GM13977 (cell line): ENCODE results near the gene MUC6.
"Not testable (repeated sequence)": the region's sequence is repeated elsewhere in the genome, so short reads cannot be mapped to it uniquely, and the experiment has no call there.

Source experiments
- DNase-seq: peaks from one replicate; pipeline ENCODE4 v3.0.0; 2012; ENCODE audit warnings: low spot score
- CTCF ChIP-seq: IDR thresholded peaks from 2 replicates; pipeline ENCODE4 v1.5.1; 2012; ENCODE audit warnings: mild to moderate bottlenecking, control low read depth; ENCODE audit not compliant: insufficient read depth; ENCODE audit errors: extremely low read depth, missing control alignments
- in situ Hi-C: fragments of 300-500 bp; cut with MboI; formaldehyde crosslinking; loops from one replicate; pipeline ENCODE4 v1.12.0; 2022; ENCODE audit warnings: low sequenced_read_pairs, low pct_unique_long_range_greater_than_20kb, mixed read lengths, inconsistent platforms; ENCODE audit not compliant: unreplicated experiment

MUC6 gene

GRCh38 chr11:1017269-1018005 lies 19.1 kb downstream of the MUC6 start:
- DNase-seq: peak; percentile 62
- in situ Hi-C loops: no loop called here
- no peak for TF ChIP-seq CTCF

- in situ Hi-C loops: not testable (repeated sequence)
Observed at GRCh38 chr11:1016610-1017126, 19.9 kb downstream of the MUC6 start.

GRCh38 chr11:1015826-1016545 lies 20.5 kb downstream of the MUC6 start:
- DNase-seq: no peak
- TF ChIP-seq CTCF: no peak
- in situ Hi-C loops: no loop called here

More at GRCh38 chr11:1016610-1017126, 19.9 kb downstream of the MUC6 start:
- DNase-seq: not testable (repeated sequence)

GRCh38 chr11:1015064-1015463 lies 21.5 kb downstream of the MUC6 start:
- in situ Hi-C loops: no loop called here
- no peak for TF ChIP-seq CTCF
- DNase-seq: no peak

- in situ Hi-C loops: no loop called here
- no peak for TF ChIP-seq CTCF
- no peak for DNase-seq
Observed at GRCh38 chr11:1014276-1014675, 22.2 kb downstream of the MUC6 start.

- no peak for TF ChIP-seq CTCF
- in situ Hi-C loops: no loop called here
- no peak for DNase-seq
Observed at GRCh38 chr11:1013631-1013935, 22.9 kb downstream of the MUC6 start.
